NCI-H1105 (cell line): ENCODE data around the gene RPAP2.
"Not testable (repeated sequence)": the region's sequence is repeated elsewhere in the genome, so short reads cannot be mapped to it uniquely, and the experiment has no call there.

Source experiments
- DNase-seq: peaks from one replicate; lab custom pipeline; 2025; lab: John Stamatoyannopoulos, UW

RPAP2 gene

DNA sequence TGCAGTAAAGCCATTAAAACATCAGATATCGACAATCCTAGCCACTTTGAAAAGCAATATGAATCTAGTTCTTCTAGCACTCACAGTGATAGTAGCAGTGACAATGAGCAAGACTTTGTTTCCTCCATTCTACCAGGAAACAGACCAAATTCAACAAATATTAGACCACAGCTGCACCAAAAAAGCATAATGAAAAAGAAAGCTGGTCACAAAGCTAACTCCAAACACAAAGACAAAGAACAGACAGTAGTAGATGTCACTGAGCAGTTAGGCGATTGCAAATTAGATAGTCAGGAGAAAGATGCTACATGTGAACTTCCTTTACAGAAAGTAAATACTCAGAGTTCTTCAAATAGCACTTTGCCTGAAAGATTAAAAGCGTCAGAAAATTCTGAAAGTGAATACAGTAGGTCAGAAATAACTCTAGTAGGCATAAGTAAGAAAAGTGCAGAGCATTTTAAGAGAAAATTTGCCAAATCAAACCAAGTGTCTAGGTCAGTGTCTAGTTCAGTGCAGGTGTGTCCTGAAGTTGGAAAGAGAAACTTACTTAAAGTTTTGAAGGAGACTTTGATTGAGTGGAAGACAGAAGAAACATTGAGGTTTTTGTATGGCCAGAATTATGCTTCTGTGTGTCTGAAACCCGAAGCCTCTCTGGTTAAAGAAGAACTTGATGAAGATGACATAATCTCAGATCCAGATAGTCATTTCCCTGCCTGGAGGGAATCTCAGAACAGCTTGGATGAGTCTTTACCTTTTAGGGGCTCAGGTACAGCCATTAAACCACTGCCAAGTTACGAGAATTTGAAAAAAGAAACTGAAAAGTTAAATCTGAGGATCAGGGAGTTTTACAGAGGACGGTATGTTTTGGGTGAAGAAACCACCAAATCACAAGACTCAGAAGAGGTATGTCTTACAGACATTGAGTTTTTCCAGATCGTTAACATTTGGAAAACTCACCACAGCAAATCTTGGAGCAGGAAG is 24.9 kb downstream of the RPAP2 start:
- no peak for DNase-seq

DNA sequence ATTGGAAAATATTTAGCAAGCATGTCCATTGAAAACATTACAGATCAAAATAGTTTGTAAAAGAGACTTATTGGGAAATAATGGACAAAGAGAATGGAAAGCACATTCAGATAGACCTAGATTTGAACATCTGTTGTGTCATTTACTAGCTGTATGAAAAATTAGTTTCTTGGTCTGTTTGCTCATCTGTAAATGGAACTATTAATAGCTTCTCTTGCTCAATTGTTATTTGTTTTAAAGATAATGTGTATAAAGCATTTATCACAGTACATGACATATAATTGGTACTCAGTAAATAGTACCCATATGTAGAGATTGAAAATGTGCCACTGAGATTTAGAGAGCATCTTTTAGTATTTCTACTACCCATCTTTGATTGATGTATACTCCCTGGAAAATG is 25.9 kb downstream of the RPAP2 start:
- no peak for DNase-seq

DNA sequence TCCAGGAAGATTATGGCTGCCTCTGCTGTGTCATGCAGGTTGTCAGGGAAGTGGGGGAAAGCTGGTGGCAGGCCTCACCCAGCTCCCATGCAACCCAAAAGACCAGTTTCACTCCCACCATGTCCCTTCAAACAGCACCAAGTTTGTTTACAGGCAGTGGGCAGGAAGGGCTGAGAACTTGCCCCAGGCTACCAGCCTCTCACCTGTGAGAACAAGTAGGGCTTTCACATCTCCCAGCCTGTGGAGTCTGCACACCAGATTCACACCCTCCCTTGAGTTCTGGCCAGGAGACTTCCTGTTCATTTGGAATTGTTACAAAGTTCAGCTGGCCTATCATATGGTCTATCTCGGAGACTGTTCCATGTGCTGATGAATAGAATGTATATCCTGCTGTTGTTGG is 27.8 kb downstream of the RPAP2 start:
- no peak for DNase-seq

DNA sequence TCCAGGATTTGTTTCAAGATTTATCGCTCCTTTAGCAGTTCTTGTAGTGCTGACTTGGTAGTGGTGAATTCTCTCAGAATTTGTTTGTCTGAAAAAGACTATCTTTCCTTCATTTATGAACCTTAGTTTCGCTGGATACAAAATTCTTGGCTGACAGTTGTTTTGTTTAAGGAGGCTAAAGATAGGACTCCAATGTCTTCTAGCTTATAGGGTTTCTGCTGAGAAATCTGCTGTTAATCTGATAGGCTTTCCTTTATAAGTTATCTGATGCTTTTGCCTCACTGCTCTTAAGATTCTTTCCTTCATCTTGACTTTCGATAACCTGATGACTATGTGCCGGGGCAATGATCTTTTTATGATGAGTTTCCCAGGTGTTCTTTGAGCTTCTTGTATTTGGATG is 28.9 kb downstream of the RPAP2 start:
- no peak for DNase-seq

DNA sequence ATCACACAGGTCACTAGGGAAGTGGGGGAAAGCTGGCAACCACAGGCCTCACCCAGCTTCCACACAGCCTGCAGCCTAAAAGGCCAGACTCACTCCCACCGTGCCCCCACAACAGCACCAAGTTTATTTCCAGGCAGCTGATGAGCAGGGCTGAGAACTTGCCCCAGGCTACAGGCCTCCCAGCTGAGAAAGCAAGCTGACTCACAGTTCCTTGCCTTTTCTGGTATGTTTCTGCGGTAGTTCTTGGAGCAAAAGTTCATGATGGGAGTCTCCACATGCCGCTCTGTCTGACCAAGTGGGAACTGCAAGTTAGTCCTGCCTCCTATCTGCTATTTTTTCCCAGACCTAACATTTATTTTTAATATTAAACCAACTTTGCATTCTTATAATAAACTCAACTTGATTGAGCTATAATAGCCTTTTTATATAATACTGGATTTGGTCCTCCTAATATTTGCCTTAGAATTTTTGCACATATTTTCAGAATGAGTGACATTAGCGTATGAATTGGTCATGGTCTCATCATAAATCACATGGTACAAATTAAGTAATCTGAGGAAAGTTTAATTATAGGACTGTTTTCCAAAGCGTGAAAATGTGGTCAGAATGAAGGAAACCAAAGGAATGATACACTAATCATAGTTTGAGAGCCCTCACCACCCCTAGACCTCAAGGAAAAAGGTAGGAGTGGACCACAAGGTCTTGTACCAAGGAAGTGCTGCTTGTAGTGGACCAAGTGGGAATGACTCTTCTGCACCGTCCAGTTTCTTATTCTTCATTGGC is 30.7 kb downstream of the RPAP2 start:
- DNase-seq = no peak

DNA sequence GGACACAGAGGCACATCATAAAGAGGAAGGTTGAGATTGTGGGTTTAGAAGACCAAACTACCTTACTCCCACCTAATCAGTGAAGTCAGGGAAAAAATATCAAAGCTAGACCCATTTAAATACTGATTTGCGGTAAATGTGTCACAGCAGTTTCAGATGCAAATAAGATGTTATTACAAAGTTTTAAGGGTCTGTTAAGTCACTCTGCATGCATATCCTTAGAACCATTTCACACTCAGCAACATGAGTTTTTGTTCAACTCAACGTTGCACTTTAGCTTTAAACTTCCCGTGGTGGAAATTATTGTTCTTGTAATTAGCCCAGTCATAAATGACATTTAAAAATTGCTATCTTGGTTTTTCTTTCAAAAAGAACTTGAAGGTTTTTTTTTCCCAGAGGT is 34.8 kb downstream of the RPAP2 start:
- DNase-seq = no peak

DNA sequence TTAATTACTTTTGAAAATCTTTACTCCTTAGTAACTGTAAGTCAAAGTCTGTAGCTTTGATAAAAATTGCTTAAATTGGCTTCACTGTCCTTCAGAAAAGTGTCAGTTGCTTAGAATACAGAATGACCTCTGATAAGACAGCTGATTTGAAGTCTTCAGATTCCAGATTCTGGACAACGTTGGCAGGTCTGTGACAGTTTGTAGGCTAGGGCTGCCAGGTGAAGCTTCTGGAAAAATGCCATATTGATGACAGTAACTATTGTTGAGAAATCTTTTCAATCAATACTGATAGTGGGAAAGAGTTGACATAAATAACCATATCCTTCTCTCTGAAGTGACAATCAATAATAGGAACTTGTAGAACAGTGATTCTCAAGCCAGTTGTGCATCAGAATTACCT is 41.3 kb downstream of the RPAP2 start:
- DNase-seq = no peak

DNA sequence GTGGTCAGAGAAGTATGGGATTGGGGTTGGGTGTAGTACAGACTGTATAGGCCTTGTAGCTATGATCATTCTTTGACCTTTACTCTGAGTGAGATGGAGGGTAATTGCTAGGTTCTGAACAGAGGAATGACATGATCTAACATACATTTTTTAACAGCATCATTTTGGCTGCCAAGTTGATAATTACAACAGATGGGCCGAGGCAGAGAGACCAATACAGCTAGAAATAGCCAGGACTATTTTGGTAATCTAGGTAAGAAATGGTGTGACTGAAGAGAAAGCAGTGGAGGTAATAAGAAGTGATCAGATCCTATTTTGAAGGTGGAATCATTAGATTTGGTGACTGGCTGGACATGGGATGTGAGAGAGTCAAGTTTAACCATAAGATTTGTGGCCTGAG is 43.5 kb downstream of the RPAP2 start:
- no peak for DNase-seq

DNA sequence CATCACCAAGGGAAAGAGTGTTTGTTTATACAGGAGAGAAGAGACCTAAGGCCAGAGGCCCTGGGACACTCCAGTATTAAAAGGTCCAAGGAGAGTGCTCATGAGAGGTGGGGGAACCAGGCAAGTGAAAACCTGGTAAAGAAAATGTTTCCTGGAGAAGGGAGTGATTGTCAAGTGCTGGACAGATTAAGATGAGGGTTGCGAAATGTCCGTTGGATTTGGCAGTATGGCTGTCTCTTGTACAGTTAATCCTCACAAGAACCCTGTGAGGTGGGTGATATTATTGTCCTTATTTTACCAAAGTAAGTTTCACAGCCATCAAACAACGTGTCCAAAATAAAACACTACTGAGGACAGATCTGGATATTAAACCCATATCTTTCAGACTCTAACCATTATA is 44.2 kb downstream of the RPAP2 start:
- no peak for DNase-seq

DNA sequence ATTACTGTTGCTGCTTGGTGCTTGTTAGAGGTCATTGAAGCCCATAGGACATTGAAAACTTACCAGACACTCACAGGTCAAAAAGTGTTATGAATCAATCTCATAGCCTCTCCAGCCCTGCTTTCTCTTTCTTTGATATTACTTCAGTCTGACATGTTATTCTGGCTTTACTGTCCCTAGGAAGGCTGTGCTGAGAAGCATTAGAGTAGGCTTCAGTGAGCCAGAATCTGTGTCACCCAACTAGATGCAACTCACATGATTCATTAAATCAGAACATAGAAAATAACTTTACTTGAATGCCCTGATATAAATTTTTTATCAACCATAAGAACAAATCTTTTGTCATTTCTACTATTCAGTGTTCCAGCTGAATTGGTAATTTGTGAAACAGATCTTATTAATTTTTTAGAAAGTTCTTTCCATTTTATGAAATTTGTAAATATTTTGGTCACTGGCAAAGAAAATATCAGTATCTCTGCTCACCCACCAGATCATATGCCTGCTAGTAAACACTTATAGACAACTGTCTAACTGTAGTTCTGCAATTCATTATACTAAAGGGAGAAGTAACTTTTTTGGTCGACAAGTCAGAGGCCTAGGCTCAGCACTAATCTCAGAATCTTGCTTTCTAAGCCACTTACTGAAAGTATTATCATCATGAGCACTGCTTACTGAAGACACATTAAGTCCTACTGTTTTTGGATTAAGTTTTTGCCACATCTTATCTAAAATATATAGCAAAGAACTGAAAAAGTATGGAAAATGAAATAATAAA is 48.2 kb downstream of the RPAP2 start:
- DNase-seq = no peak

DNA sequence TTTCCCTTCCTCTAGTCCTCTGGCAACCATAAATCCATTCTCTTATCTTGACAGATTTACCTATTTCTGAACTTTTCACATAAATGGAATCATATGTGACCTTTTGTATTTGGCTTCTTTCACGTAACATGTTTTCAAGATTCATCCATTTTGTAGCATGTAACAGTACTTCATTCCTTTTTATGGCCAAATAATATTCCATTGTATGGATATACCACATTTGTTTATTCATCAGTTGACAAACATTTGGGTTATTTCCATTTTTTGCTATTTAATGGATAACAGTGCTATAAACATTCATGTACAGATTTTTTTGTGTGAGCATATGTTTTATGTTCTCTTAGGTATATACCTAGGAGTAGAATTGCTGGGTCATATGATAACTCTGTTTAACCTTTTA is 54.0 kb downstream of the RPAP2 start:
- DNase-seq = no peak

DNA sequence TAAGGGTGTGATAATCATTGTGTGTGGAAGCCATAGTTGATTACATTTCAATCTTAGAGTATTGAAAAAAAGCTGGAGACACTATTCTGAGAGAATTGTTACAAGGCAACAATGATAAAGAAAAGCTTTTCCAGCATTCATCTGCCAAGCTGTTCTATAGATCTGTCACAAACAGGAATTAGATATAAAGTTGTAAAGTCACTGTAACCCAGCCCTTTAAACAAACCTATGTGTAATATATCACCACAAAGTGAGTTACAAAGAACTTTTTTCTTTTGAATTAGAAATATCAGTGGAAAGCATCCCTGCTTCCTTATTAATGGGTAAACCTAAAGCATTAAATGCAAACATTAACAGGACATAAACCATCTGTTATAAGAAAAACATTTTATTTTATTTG is 55.4 kb downstream of the RPAP2 start:
- DNase-seq = no peak

DNA sequence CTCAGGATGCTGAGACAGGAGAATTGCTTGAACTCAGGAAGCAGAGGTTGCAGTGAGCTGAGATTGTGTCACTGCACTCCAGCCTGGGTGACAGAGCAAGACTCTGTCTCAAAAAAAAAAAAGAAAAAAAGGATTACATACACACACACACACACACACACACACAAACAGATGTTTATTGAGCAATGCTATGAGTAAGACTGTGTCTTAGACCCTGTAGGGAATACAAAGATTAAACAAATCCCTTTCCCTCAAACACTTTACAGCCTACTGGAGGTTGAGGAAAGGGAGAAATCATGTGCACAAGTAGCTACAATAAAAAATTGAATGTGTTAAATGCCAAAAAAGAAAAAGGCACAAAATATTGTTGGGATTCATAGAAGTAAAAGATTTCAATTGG is 58.1 kb downstream of the RPAP2 start:
- no peak for DNase-seq

DNA sequence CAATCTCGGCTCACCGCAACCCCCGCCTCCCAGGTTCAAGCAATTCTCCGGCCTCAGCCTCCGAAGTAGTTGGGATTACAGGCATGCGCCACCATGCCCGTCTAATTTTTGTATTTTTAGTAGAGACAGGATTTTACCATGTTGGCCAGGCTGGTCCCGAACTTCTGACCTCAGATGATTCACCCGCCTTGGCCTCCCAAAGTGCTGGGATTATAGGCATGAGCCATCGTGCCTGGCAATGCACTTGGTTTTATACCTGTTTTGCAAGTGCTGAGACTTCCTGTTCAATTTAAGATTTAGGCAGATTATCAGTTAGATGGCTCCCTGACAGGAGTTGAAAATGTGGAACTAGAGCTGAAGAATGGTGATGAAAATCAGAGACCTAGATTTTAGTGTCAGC is 60.5 kb downstream of the RPAP2 start:
- not testable (repeated sequence) for DNase-seq

DNA sequence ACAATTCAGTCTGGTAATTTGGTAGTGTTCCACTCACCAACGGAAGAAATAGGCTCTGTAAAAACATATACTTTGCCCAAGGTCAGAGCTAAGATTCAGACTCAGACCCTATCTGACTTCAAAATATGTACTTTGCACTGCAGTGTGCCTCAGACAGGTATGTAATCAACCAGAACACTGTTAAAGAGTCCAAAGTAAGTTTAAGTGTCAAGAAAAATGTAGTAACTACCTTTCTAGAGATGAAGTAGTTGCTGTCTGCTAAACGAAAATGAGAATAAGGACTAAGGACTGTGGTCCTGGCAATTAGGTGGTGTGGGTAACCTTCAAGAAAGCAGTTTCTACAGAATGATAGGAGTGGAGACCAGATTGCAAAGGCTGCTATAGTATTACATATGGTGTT is 61.1 kb downstream of the RPAP2 start:
- DNase-seq = no peak

DNA sequence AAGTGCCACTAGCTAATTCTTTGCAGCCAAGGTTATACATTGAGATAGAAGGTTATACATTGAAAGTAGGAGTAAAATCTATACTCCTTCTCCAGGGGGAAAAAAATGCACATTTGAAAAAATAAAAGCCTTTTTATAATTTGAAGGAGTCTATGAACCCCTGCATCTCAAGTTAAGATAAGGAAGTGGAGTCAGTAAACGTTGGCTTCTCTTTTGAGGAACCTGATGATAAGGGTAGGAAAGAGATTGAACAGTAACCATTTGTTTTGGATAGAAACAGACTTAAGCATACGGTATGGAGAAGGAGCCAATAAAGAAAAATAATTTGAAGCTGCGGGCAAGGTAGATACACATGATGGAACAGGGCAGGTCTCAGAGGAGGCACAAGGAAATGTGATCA is 64.1 kb downstream of the RPAP2 start:
- no peak for DNase-seq

DNA sequence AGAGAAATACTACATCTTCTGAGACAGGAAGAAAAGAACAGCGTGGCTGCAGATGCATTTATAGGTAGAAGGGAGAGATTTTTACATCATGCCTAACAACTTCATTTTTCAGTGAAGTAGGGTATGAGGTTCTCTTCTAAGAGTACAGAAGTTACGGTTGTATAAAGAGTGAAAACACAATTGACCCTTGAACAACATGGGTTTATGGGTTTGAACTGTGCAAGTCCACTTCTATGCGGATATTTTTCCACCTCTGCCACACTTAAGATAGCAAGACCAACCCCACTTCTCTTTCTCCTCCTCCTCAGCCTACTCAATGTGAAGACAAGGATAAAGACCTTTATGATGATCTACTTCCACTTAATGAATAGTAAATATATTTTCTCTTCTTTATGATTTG is 64.5 kb downstream of the RPAP2 start:
- DNase-seq = no peak

DNA sequence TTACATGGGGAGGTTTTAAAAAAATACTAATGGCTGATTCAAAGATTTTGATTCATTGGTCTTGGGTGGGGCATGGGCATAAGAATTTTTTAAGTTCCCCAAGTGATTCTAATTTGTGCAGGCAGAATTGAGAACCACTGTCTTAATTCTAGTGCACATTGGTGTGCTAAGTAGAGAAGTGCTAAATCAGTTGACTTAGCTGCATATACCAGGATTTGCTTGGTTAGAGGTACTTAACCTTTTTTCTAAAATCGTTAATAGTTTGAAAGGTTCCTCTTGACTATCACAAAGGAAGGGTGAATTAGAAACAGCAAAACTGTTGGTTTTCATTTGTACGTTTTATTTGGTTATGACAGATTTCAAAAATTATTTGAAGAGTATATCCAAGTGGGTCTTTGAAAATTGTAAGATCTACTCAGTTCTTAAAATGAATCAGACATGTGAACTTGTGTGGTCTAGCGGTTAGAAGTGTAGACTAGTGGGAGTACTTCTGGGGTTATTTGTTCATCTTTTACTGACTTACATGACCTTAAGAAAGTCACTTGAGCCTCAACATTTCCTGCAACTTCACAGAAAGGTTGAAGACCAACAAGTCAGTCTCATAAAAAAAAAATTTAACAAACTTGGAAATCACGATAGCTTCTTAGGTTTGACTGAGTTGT is 66.7 kb downstream of the RPAP2 start:
- no peak for DNase-seq

DNA sequence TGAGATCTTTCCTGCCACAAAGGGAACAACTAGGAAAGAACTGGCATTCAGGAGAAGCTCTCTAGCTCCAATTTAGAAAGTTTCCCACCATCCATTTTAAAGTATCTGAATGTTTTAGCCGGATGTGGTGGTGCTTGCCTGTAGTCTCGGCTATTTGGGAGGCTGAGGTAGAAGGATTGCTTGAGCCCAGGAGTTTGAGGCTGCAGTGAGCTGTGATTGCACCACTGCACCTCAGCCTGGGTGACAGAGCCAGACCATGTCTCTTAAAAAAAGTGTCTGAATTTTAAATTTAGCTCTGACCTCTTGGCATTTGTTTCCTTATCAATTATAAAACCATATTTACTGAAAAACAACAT is 67.2 kb downstream of the RPAP2 start:
- no peak for DNase-seq

DNA sequence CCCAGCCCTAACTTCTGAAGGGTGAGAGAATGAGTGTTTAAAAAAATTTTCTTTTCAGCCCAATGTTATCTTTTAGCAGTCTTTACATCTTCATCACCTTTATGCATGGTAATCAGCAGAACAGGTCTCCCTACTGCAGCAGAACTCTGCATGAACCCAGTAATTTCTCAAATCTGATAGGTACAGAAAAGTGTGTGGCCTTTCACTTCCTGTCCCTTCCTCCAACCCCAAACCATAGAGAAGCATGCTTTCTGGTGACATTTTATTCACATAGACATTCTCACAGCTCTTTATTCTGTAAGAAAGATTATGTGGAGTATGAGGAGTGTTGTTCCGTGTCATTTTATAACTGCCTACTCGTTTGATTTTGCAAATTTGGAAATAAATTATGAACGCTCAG is 68.6 kb downstream of the RPAP2 start:
- no peak for DNase-seq

DNA sequence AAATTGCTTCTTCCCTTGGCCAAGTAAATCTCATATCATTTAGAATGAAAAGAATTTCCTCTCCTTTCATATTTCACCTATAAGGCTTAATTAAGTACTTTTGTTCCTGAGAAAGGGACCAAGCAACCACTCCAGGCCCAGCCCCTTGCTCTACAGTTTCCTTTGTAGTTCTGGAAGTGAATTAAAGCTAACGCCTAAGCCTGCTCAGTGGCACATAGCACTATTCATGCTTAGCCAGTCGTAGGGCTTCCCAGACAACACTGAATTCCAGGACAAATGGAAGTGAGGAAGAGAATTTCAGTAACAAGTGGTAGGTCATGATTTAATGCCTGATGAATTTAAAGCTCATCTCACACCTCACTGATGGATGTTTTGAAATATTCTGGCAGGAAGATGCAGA is 73.3 kb downstream of the RPAP2 start:
- DNase-seq = no peak

DNA sequence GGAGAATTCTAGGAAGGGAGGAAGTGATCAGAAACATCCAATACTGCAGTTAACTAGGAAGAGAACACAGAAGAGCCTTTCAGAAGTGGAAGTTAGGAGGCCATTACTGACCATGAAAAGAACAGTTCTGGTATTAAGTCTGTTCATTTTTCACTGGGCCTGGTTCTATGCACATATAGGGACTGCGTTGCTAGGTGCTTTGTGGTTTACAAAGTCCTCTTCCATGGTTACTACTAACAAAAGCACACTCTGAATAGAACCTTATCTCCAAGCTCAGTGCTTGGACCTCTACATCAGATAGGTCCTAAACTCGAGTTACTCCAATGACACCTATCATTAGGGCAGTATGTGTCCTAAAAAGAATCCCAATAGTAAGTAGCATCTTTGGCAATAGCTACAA is 75.4 kb downstream of the RPAP2 start:
- DNase-seq = no peak
